SK-N-SH (cell line): Measurements from ENCODE around the gene SLC1A1. TPM values are rescaled to one million over a fixed set of nuclear protein-coding genes. Genes with fewer than 3 reads are reported as not detected.

Experiments used
- CTCF ChIA-PET: fragments of 300-600, 350-600 bp; formaldehyde crosslinking; extraction: SDS; loops from one replicate; lab custom pipeline; 2021; lab: Yijun Ruan, JAX
- POLR2A ChIA-PET: fragments of 350-600 bp; sonication (Branson Sonifier 250); formaldehyde crosslinking; extraction: SDS; loops from one replicate; lab custom pipeline; 2020; ENCODE audit warnings: antibody characterized with exemption, inconsistent platforms; lab: Yijun Ruan, JAX
- DNase-seq: peaks from one replicate; pipeline ENCODE4 v3.0.0; 2012
- H2AFZ ChIP-seq: fragments of 200-600 bp; sonication (generic); 2 replicates; pipeline ENCODE4 v1.8.1; 2016; ENCODE audit warnings: antibody characterized with exemption, mild to moderate bottlenecking, low read depth
- H3F3A ChIP-seq: fragments of 200-600 bp; sonication (generic); replicated peaks from 2 replicates; pipeline ENCODE3; 2016; ENCODE audit warnings: antibody characterized with exemption, mild to moderate bottlenecking; ENCODE audit not compliant: insufficient read depth
- H3K27ac ChIP-seq, 2 experiments: fragments of 200-500 bp in 1 of 2; fragments of 200-600 bp in 1 of 2; sonication (Bioruptor generic) in 1 of 2; sonication (generic), shearing (Covaris generic) in 1 of 2; 2 replicates each; pipeline versions ENCODE4 v1.5.1 to v1.6.1; 2014 to 2016; ENCODE audit warnings: low read depth in 2 of 2, inconsistent platforms in 1 of 2, low read length in 1 of 2, mild to moderate bottlenecking in 1 of 2, mixed read lengths in 1 of 2
- H3K27me3 ChIP-seq: fragments of 200-600 bp; sonication (generic), shearing (Covaris generic); 2 replicates; pipeline ENCODE4 v1.6.1; 2016; ENCODE audit warnings: mixed run types; ENCODE audit not compliant: insufficient read depth
- H3K36me3 ChIP-seq, 2 experiments: fragments of 200-500 bp in 1 of 2; fragments of 200-600 bp in 1 of 2; sonication (Bioruptor generic) in 1 of 2; sonication (generic) in 1 of 2; replicated peaks in 1 of 2; 2 replicates each; pipeline versions ENCODE3 to v1.5.1; 2014 to 2016; ENCODE audit warnings: low read length in 1 of 2, mild to moderate bottlenecking in 1 of 2; ENCODE audit not compliant: insufficient read depth in 2 of 2, control insufficient read depth in 1 of 2
- H3K4me1 ChIP-seq, 2 experiments: fragments of 200-500 bp in 1 of 2; fragments of 200-600 bp in 1 of 2; sonication (Bioruptor generic) in 1 of 2; sonication (generic), shearing (Covaris generic) in 1 of 2; 2 replicates each; pipeline versions ENCODE4 v1.5.1 to v1.6.1; 2014 to 2016; ENCODE audit warnings: low read depth in 1 of 2, low read length in 1 of 2, mixed run types in 1 of 2; ENCODE audit not compliant: insufficient read depth in 2 of 2, control insufficient read depth in 1 of 2
- H3K4me2 ChIP-seq: fragments of 200-600 bp; sonication (generic), shearing (Covaris generic); 2 replicates; pipeline ENCODE4 v1.6.1; 2017; ENCODE audit warnings: mixed run types
- H3K4me3 ChIP-seq, 2 experiments: fragments of 200-500 bp in 1 of 2; fragments of 200-600 bp in 1 of 2; sonication (Bioruptor generic) in 1 of 2; sonication (generic), shearing (Covaris generic) in 1 of 2; 2 replicates each; pipeline versions ENCODE4 v1.5.1 to v1.8.1; 2014 to 2016; ENCODE audit warnings: low read depth in 2 of 2, inconsistent platforms in 1 of 2, low read length in 1 of 2, mild to moderate bottlenecking in 1 of 2, mixed read lengths in 1 of 2, moderate library complexity in 1 of 2
- H3K79me2 ChIP-seq: fragments of 200-600 bp; sonication (generic); 2 replicates; pipeline ENCODE4 v1.8.1; 2017; ENCODE audit warnings: mild to moderate bottlenecking; ENCODE audit not compliant: insufficient read depth
- H3K9ac ChIP-seq: fragments of 200-600 bp; sonication (generic); 2 replicates; pipeline ENCODE4 v1.6.1; 2017; ENCODE audit warnings: mixed run types
- H3K9me2 ChIP-seq: fragments of 200-600 bp; sonication (generic); 2 replicates; pipeline ENCODE4 v1.6.1; 2017; ENCODE audit warnings: mixed run types
- H3K9me3 ChIP-seq: fragments of 200-600 bp; sonication (generic); 2 replicates; pipeline ENCODE4 v1.6.1; 2017; ENCODE audit warnings: mixed run types, mild to moderate bottlenecking, moderate library complexity
- H4K20me1 ChIP-seq: fragments of 200-600 bp; sonication (generic); 2 replicates; pipeline ENCODE4 v1.6.1; 2017; ENCODE audit warnings: mild to moderate bottlenecking, mixed run types; ENCODE audit not compliant: insufficient read depth
- CHD2 ChIP-seq: fragments of 150-350 bp; IDR thresholded peaks from 2 replicates; pipeline ENCODE4 v1.6.1; 2018; ENCODE audit warnings: low read length; ENCODE audit not compliant: partially characterized antibody
- ELF1 ChIP-seq: IDR thresholded peaks from 2 replicates; pipeline ENCODE4 v1.4.0; 2012
- EP300 ChIP-seq, 2 experiments: IDR thresholded peaks; 2 replicates each; pipeline versions ENCODE4 v1.4.0 to v1.6.1; 2012; ENCODE audit warnings: borderline replicate concordance in 1 of 2, low read depth in 1 of 2, low read length in 1 of 2
- EZH2phosphoT487 ChIP-seq: fragments of 200-600 bp; sonication (generic); IDR thresholded peaks from 2 replicates; pipeline ENCODE4 v1.6.1; 2017; ENCODE audit warnings: low read depth, mixed run types, mild to moderate bottlenecking, antibody characterized with exemption, moderate library complexity, borderline replicate concordance
- FOXJ3 ChIP-seq: sonication (generic); formaldehyde crosslinking; IDR thresholded peaks from 2 replicates; pipeline ENCODE4 v1.5.1; 2020; ENCODE audit warnings: mild to moderate bottlenecking, missing genetic modification reagents
- GATA2 ChIP-seq: sonication (generic); formaldehyde crosslinking; IDR thresholded peaks from 2 replicates; pipeline ENCODE4 v1.5.0; 2020; ENCODE audit warnings: mild to moderate bottlenecking, missing genetic modification reagents
- JUND ChIP-seq: IDR thresholded peaks from 2 replicates; pipeline ENCODE4 v1.4.0; 2012
- MEF2A ChIP-seq: IDR thresholded peaks from 2 replicates; pipeline ENCODE4 v1.4.0; 2012; ENCODE audit warnings: low read depth, borderline replicate concordance
- MXI1 ChIP-seq: IDR thresholded peaks from 2 replicates; pipeline ENCODE4 v1.6.1; 2012; ENCODE audit warnings: mild to moderate bottlenecking, low read depth, low read length, improper control_type of control experiment
- NRF1 ChIP-seq: IDR thresholded peaks from 2 replicates; pipeline ENCODE4 v1.6.1; 2012; ENCODE audit warnings: low read depth, mild to moderate bottlenecking, low read length
- POLR2AphosphoS5 ChIP-seq: IDR thresholded peaks from 2 replicates; pipeline ENCODE4 v1.6.1; 2012; ENCODE audit warnings: low read depth, low read length
- RFX5 ChIP-seq: IDR thresholded peaks from 2 replicates; pipeline ENCODE4 v1.6.1; 2012; ENCODE audit warnings: mild to moderate bottlenecking, improper control_type of control experiment, low read length
- RXRA ChIP-seq: IDR thresholded peaks from 2 replicates; pipeline ENCODE4 v1.4.0; 2012; ENCODE audit warnings: low read depth, mild to moderate bottlenecking, borderline replicate concordance
- SIN3A ChIP-seq: IDR thresholded peaks from 2 replicates; pipeline ENCODE4 v1.6.1; 2012; ENCODE audit warnings: low read depth, mild to moderate bottlenecking, low read length, moderate library complexity, borderline replicate concordance
- SMC3 ChIP-seq: IDR thresholded peaks from 2 replicates; pipeline ENCODE4 v1.6.1; 2012; ENCODE audit warnings: low read depth, low read length, improper control_type of control experiment
- TAF1 ChIP-seq: IDR thresholded peaks from 2 replicates; pipeline ENCODE4 v1.6.1; 2012; ENCODE audit warnings: low read depth, mild to moderate bottlenecking, low read length, moderate library complexity, borderline replicate concordance
- WGBS: methylation state at CpG from one replicate; pipeline ENCODE4 v1.1.6; 2017; ENCODE audit warnings: low lambda C conversion rate; 5-methylcytosine and 5-hydroxymethylcytosine counted together
- polyA plus RNA-seq, 3 experiments: library from polyadenylated mRNA; depleted of rRNA; stranded (reverse); fragments of >200 nt; gene quantifications; 2 replicates each; pipeline ENCODE4 v1.2.3, GENCODE V29; 2012
- TF ChIP-seq, protein P1 (sequence below): IDR thresholded peaks from 2 replicates; pipeline ENCODE4 v1.4.0; 2012; ENCODE audit warnings: low read depth
- TF ChIP-seq, protein P2 (sequence below): IDR thresholded peaks from 2 replicates; pipeline ENCODE4 v1.4.0; 2012; ENCODE audit warnings: low read depth, borderline replicate concordance
- TF ChIP-seq, protein P3 (sequence below): IDR thresholded peaks from 2 replicates; pipeline ENCODE4 v1.6.1; 2012; ENCODE audit warnings: mild to moderate bottlenecking, low read depth, low read length, moderate library complexity

Gene SLC1A1
- polyA plus RNA-seq, 1 of the 3 experiments (the other 2 are of a cell fraction): 0.23 TPM

DNA sequence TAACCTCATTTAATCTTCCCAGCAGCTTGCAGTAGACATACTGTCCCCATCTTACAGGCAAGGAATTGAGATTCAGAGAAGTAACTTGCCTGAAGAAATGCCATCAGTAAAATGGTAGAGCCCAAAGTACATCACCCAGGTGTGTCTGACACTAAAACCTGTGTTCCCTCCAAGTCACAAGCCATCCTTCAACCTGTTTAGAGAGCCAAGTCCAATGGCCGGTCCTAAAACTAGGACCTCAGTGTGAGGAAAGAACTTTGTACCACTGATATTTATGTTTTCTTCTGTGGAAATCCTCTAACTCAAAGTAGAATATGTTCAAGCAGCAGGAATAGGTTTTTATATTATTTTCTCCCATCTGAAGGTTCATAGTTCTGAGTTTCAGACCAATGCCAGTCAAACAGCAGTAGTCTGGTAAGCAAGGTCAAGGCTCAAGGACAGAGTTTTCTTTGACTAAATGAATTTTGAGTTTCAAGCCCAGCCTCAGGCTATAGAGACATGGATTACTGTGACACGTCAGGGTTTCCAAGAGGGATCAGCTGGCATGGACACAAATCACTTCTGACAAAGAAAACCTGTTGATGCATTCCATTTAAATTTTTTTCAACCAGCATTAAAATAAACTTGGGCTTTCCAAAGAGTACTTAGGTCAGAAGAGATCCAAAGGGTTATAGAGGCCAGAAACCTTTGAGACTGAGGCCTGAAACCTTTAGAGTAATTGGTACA, 90.9 kb downstream of the SLC1A1 start:
- Histone ChIP-seq H3K4me1 (peaks cover 5 to 7% of the 10 kb centered on the region in 2 experiments; a peak in 2 of 4 replicates), H4K20me1 (no peaks in the 10 kb centered on the region), H3K36me3 (no peaks in the 10 kb centered on the region), H2AFZ (no peak overlapping the region), H3K9me2 (no peaks in the 10 kb centered on the region), H3K79me2 (no peaks in the 10 kb centered on the region), H3F3A (no peaks in the 10 kb centered on the region), H3K4me3 (no peak overlapping the region), H3K4me2 (no peak overlapping the region), H3K27ac (no peak overlapping the region), H3K9ac (no peak overlapping the region), H3K9me3 (no peaks in the 10 kb centered on the region), H3K27me3 (no peaks in the 10 kb centered on the region)
- 76% methylated on average over 2 of the region's 2 CpGs for WGBS
- CTCF ChIA-PET: interaction anchor here (1.4 to 3.0 kb wide), 3 partner anchors 23 to 33 kb away, joined by 4 to 15 read pairs (median 5); no protein-coding TSS in a partner anchor
- POLR2A ChIA-PET: no interaction called here
- no peak for DNase-seq
- TF ChIP-seq EP300 (IDR thresholded peaks at IDR 0.05; ENCODE audit: borderline replicate concordance in 1 of 2, low read depth in 1 of 2, low read length in 1 of 2): no peak
- no peak for TF ChIP-seq EZH2phosphoT487
- no peak for TF ChIP-seq SMC3
- TF ChIP-seq ELF1: no peak
- TF ChIP-seq RXRA: no peak
- no peak for TF ChIP-seq MXI1
- no peak for TF ChIP-seq GATA2 (CRISPR knock-in tag)
- TF ChIP-seq NRF1: no peak
- TF ChIP-seq POLR2AphosphoS5: no peak
- TF ChIP-seq, protein P1, sequence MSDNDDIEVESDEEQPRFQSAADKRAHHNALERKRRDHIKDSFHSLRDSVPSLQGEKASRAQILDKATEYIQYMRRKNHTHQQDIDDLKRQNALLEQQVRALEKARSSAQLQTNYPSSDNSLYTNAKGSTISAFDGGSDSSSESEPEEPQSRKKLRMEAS: no peak

DNA sequence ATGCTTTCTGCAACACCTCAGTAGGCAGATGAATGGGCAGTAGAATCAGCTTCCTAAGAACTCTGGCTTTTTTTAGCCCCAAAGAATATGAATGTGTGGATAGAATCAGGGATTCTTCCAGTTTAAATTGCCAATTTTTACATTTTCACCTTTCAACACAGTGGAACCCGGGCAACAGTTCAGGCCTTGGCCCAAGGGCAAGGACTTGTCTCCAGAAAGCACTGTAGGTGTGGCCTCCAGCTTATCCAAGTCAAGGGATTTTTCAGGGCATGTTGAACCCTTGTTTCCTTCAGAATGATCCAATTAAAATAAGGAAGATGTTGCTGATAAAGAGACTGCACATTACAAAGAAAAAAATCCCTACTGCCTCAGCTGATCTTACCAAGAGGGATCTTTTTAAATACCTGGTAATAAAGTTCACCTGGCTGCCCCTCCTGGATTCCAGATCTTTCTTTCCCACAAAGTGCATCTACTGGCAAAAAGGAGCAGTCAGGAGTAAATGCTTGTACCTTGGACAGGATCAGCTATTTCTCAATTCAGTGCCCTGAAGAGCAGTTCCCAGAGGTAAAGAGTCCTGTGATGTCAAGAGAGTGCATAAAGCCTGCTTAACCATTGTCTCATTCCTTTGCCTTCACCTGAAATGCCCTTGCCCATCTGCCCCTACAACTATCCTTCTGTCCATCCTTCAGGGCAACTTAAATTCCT, 91.7 kb downstream of the SLC1A1 start:
- peaks cover 5 to 7% of the 10 kb centered on the region in 2 experiments; a peak in 2 of 4 replicates for H3K4me1 ChIP-seq
- no peaks in the 10 kb centered on the region for H3K9me2 ChIP-seq
- DNase-seq: no peak
- no peaks in the 10 kb centered on the region for H3K79me2 ChIP-seq
- no peak overlapping the region for H3K9ac ChIP-seq
- no peak overlapping the region for H3K4me2 ChIP-seq
- no peaks in the 10 kb centered on the region for H3K36me3 ChIP-seq
- 35% methylated on average over 1 of the region's 1 CpG for WGBS
- H3K27me3 ChIP-seq: no peaks in the 10 kb centered on the region
- no peak overlapping the region for H2AFZ ChIP-seq
- H3K4me3 ChIP-seq: no peak overlapping the region
- CTCF ChIA-PET: interaction anchor here (1.6 to 3.0 kb wide), 2 partner anchors 23 to 33 kb away, joined by 4 to 15 read pairs; no protein-coding TSS in a partner anchor
- H4K20me1 ChIP-seq: no peaks in the 10 kb centered on the region
- POLR2A ChIA-PET: no interaction called here
- H3K27ac ChIP-seq: no peak overlapping the region
- H3F3A ChIP-seq: no peaks in the 10 kb centered on the region
- no peaks in the 10 kb centered on the region for H3K9me3 ChIP-seq
- TF ChIP-seq CHD2 (no peak), MEF2A (no peak), FOXJ3 (CRISPR knock-in tag) (no peak), SIN3A (no peak), RFX5 (no peak), EP300 (IDR thresholded peaks at IDR 0.05; ENCODE audit: borderline replicate concordance in 1 of 2, low read depth in 1 of 2, low read length in 1 of 2) (no peak), JUND (no peak), TAF1 (no peak)
- TF ChIP-seq, protein P2, sequence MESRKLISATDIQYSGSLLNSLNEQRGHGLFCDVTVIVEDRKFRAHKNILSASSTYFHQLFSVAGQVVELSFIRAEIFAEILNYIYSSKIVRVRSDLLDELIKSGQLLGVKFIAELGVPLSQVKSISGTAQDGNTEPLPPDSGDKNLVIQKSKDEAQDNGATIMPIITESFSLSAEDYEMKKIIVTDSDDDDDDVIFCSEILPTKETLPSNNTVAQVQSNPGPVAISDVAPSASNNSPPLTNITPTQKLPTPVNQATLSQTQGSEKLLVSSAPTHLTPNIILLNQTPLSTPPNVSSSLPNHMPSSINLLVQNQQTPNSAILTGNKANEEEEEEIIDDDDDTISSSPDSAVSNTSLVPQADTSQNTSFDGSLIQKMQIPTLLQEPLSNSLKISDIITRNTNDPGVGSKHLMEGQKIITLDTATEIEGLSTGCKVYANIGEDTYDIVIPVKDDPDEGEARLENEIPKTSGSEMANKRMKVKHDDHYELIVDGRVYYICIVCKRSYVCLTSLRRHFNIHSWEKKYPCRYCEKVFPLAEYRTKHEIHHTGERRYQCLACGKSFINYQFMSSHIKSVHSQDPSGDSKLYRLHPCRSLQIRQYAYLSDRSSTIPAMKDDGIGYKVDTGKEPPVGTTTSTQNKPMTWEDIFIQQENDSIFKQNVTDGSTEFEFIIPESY: no peak
- TF ChIP-seq, protein P1: no peak
- TF ChIP-seq, protein P3, sequence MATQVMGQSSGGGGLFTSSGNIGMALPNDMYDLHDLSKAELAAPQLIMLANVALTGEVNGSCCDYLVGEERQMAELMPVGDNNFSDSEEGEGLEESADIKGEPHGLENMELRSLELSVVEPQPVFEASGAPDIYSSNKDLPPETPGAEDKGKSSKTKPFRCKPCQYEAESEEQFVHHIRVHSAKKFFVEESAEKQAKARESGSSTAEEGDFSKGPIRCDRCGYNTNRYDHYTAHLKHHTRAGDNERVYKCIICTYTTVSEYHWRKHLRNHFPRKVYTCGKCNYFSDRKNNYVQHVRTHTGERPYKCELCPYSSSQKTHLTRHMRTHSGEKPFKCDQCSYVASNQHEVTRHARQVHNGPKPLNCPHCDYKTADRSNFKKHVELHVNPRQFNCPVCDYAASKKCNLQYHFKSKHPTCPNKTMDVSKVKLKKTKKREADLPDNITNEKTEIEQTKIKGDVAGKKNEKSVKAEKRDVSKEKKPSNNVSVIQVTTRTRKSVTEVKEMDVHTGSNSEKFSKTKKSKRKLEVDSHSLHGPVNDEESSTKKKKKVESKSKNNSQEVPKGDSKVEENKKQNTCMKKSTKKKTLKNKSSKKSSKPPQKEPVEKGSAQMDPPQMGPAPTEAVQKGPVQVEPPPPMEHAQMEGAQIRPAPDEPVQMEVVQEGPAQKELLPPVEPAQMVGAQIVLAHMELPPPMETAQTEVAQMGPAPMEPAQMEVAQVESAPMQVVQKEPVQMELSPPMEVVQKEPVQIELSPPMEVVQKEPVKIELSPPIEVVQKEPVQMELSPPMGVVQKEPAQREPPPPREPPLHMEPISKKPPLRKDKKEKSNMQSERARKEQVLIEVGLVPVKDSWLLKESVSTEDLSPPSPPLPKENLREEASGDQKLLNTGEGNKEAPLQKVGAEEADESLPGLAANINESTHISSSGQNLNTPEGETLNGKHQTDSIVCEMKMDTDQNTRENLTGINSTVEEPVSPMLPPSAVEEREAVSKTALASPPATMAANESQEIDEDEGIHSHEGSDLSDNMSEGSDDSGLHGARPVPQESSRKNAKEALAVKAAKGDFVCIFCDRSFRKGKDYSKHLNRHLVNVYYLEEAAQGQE: no peak
